ENCODE results near the gene THBS3. TPM values are rescaled to one million over a fixed set of nuclear protein-coding genes. Genes with fewer than 3 reads are reported as not detected.

The THBS3 gene
- total and polyA plus RNA-seq, 9 of the 15 experiments (the other 6 are each of a cell fraction or from before 2014, with no cell fraction given), result 0.59 to 8.3 (median 3.2) TPM

- TF ChIP-seq MGA (IDR thresholded peaks at IDR 0.05), result no peak
- TF ChIP-seq, protein P1, sequence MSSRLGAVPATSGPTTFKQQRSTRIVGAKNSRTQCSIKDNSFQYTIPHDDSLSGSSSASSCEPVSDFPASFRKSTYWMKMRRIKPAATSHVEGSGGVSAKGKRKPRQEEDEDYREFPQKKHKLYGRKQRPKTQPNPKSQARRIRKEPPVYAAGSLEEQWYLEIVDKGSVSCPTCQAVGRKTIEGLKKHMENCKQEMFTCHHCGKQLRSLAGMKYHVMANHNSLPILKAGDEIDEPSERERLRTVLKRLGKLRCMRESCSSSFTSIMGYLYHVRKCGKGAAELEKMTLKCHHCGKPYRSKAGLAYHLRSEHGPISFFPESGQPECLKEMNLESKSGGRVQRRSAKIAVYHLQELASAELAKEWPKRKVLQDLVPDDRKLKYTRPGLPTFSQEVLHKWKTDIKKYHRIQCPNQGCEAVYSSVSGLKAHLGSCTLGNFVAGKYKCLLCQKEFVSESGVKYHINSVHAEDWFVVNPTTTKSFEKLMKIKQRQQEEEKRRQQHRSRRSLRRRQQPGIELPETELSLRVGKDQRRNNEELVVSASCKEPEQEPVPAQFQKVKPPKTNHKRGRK (tag; IDR thresholded peaks at IDR 0.05), result no peak
- no peak for TF ChIP-seq ZBTB26 (CRISPR knock-in tag; IDR thresholded peaks at IDR 0.05)
- TF ChIP-seq BRF2 (IDR thresholded peaks at IDR 0.05; ENCODE audit: borderline replicate concordance, insufficient read depth, insufficient read length), result no peak
Measured at GRCh38 chr1:155184835-155185782, 22.6 kb downstream of the THBS3 start (continued).
